A549 (cell line): ENCODE data around the gene ARMC7. TPM values are rescaled to one million over a fixed set of nuclear protein-coding genes. Genes with fewer than 3 reads are reported as not detected.
A peak's percentile ranks its signal among the peaks of the same experiment; 100 is the strongest.

Experiments used
- ATAC-seq, 2 experiments: fragments of 200-7000 bp in 1 of 2; fragments of >200 bp in 1 of 2; cut with Nextera tagmentation in 1 of 2; cut with Tn5 transposase in 1 of 2; 3 replicates each; pipeline versions ENCODE4 v1.8.0 to v1.9.1; 2018 to 2020; ENCODE audit warnings: mild to moderate bottlenecking in 1 of 2, moderate library complexity in 1 of 2
- CTCF ChIA-PET: fragments of 300-600 bp; sonication (Branson Sonifier 250); formaldehyde crosslinking; extraction: SDS; loops from one replicate; lab custom pipeline; 2021; ENCODE audit warnings: antibody characterized with exemption, inconsistent platforms; lab: Yijun Ruan, JAX
- POLR2A ChIA-PET: fragments of 350-600 bp; formaldehyde crosslinking; extraction: SDS; loops from one replicate; lab custom pipeline; 2021; ENCODE audit warnings: antibody characterized with exemption, inconsistent platforms; lab: Yijun Ruan, JAX
- DNase-seq, 2 experiments: peaks; one replicate each; pipeline versions ENCODE4 v3.0.0 to v3.0.0-alpha.2; 2011 to 2016; ENCODE audit warnings: low read depth in 1 of 2, low spot score in 1 of 2
- FAIRE-seq: peaks from 2 replicates; lab custom pipeline; 2011; peaks lifted over from hg19 to GRCh38; lab: Jason Lieb, UNC
- H3K27ac ChIP-seq, 2 experiments: fragments of >200 bp; sonication (Bioruptor Twin); formaldehyde crosslinking; 3 replicates each; pipeline ENCODE4 v1.5.1; 2016 to 2017
- H3K4me1 ChIP-seq: fragments of >200 bp; sonication (Bioruptor Twin); formaldehyde crosslinking; 3 replicates; pipeline ENCODE4 v1.6.1; 2016
- H3K4me2 ChIP-seq: fragments of >200 bp; sonication (Bioruptor Twin); formaldehyde crosslinking; 3 replicates; pipeline ENCODE4 v1.6.1; 2016
- H3K4me3 ChIP-seq: fragments of >200 bp; sonication (Bioruptor Twin); formaldehyde crosslinking; 3 replicates; pipeline ENCODE4 v1.5.1; 2016
- H3K9me3 ChIP-seq: fragments of >200 bp; sonication (Bioruptor Twin); formaldehyde crosslinking; 3 replicates; pipeline ENCODE4 v1.6.1; 2016
- ATOH8 ChIP-seq: fragments of 250-450 bp; sonication (Bioruptor Pico); IDR thresholded peaks from 2 replicates; pipeline ENCODE4 v1.5.0; 2020; ENCODE audit warnings: low read depth, mild to moderate bottlenecking, moderate library complexity
- CBX2 ChIP-seq: fragments of 200-600 bp; sonication (generic); IDR thresholded peaks from 2 replicates; pipeline ENCODE4 v1.6.1; 2016; ENCODE audit warnings: low read depth, mild to moderate bottlenecking, borderline replicate concordance
- CEBPB ChIP-seq, 2 experiments: fragments of >200 bp in 1 of 2; sonication (Bioruptor Twin) in 1 of 2; formaldehyde crosslinking in 1 of 2; IDR thresholded peaks; 2 replicates each; pipeline ENCODE4 v1.6.1; 2012 to 2016
- EHF ChIP-seq: fragments of 250-450 bp; sonication (Bioruptor Pico); IDR thresholded peaks from 2 replicates; pipeline ENCODE4 v1.5.0; 2020; ENCODE audit warnings: mild to moderate bottlenecking
- GATA3 ChIP-seq: IDR thresholded peaks from 2 replicates; pipeline ENCODE4 v1.6.1; 2012; ENCODE audit warnings: borderline replicate concordance
- HES2 ChIP-seq: fragments of >200 bp; sonication (Bioruptor Twin); formaldehyde crosslinking; IDR thresholded peaks from 2 replicates; pipeline ENCODE4 v1.6.1; 2016
- HOXB5 ChIP-seq: fragments of 250-450 bp; sonication (Bioruptor Pico); IDR thresholded peaks from 2 replicates; pipeline ENCODE4 v1.5.0; 2020; ENCODE audit warnings: mild to moderate bottlenecking, moderate library complexity
- KDM5A ChIP-seq: fragments of 200-600 bp; sonication (generic); IDR thresholded peaks from 2 replicates; pipeline ENCODE4 v1.6.1; 2016; ENCODE audit warnings: antibody characterized with exemption, mild to moderate bottlenecking
- MAFK ChIP-seq: fragments of 450-650 bp; IDR thresholded peaks from 2 replicates; pipeline ENCODE4 v1.6.1; 2014; ENCODE audit not compliant: partially characterized antibody
- MAX ChIP-seq: IDR thresholded peaks from 2 replicates; pipeline ENCODE4 v1.6.1; 2012
- MAZ ChIP-seq: fragments of 150-350 bp; IDR thresholded peaks from 2 replicates; pipeline ENCODE4 v1.6.1; 2014; ENCODE audit warnings: antibody characterized with exemption, low read depth, low read length, borderline replicate concordance
- NPAS2 ChIP-seq: fragments of 250-450 bp; sonication (Bioruptor Pico); IDR thresholded peaks from 2 replicates; pipeline ENCODE4 v1.8.0; 2022; ENCODE audit warnings: mild to moderate bottlenecking, moderate library complexity, borderline replicate concordance
- RAD21 ChIP-seq, 2 experiments: fragments of >200 bp in 1 of 2; sonication (Bioruptor Twin) in 1 of 2; formaldehyde crosslinking in 1 of 2; IDR thresholded peaks in 1 of 2; conservative IDR thresholded peaks in 1 of 2; 2 replicates in 1 of 2; 3 replicates in 1 of 2; pipeline ENCODE4 v1.6.1; 2012 to 2018; ENCODE audit warnings: inconsistent platforms in 1 of 2
- RARB ChIP-seq: fragments of 250-450 bp; sonication (Bioruptor Pico); IDR thresholded peaks from 2 replicates; pipeline ENCODE4 v1.8.0; 2021; ENCODE audit warnings: mild to moderate bottlenecking, moderate library complexity
- REST ChIP-seq: fragments of 200-600 bp; sonication (generic); IDR thresholded peaks from 2 replicates; pipeline ENCODE4 v1.6.1; 2016; ENCODE audit warnings: antibody characterized with exemption, mild to moderate bottlenecking, moderate library complexity
- RFX5 ChIP-seq: fragments of 450-650 bp; IDR thresholded peaks from 2 replicates; pipeline ENCODE4 v1.7.1; 2014; ENCODE audit warnings: antibody characterized with exemption, mild to moderate bottlenecking, moderate library complexity
- RNF2 ChIP-seq: fragments of 200-600 bp; sonication (generic); IDR thresholded peaks from 2 replicates; pipeline ENCODE4 v1.6.1; 2016; ENCODE audit warnings: low read depth, mild to moderate bottlenecking, antibody characterized with exemption, moderate library complexity, borderline replicate concordance
- SREBF2 ChIP-seq: fragments of 450-650 bp; IDR thresholded peaks from 2 replicates; pipeline ENCODE4 v1.6.1; 2014; ENCODE audit warnings: mild to moderate bottlenecking, moderate library complexity
- USF2 ChIP-seq: fragments of 450-650 bp; IDR thresholded peaks from 2 replicates; pipeline ENCODE4 v1.6.1; 2014; ENCODE audit warnings: antibody characterized with exemption
- ZFP36 ChIP-seq: fragments of 450-650 bp; IDR thresholded peaks from 2 replicates; pipeline ENCODE4 v1.6.1; 2014; ENCODE audit warnings: borderline replicate concordance; ENCODE audit not compliant: partially characterized antibody
- ZNF302 ChIP-seq: fragments of 250-450 bp; sonication (Bioruptor Pico); IDR thresholded peaks from 2 replicates; pipeline ENCODE4 v1.9.0; 2021; ENCODE audit warnings: inconsistent platforms, mild to moderate bottlenecking, moderate library complexity
- WGBS: methylation state at CpG from one replicate; pipeline ENCODE4 v1.1.6; 2017; ENCODE audit errors: missing lambda C conversion rate; 5-methylcytosine and 5-hydroxymethylcytosine counted together
- polyA plus RNA-seq, 4 experiments: library from polyadenylated mRNA; depleted of rRNA in 3 of 4; stranded (reverse); fragments of >200 nt; fragmentation: RNase III in 1 of 4; extraction: RNeasy Plus Mini Kit Qiagen cat#74134 plus additional on column Dnase treatment in 1 of 4; gene quantifications; 2 replicates in 3 of 4; 3 replicates in 1 of 4; pipeline ENCODE4 v1.2.3, GENCODE V29; 2011 to 2017

The ARMC7 gene
- polyA plus RNA-seq, 2 of the 4 experiments (the other 2 are of a cell fraction): 8.5 to 12.6 TPM

GRCh38 chr17:75090871-75091854 is 18.6 kb upstream of the ARMC7 start:
- POLR2A ChIA-PET: interaction anchor here (1.0 to 1.6 kb wide), 3 partner anchors 15 to 19 kb away, joined by 3 to 4 read pairs (median 3); partner anchors contain the start of gene ARMC7
- ATAC-seq (no peak), FAIRE-seq (no peak), DNase-seq (peak in 1 of 2 experiments; percentile 59)
- CTCF ChIA-PET: interaction anchor here (0.6 to 81.8 kb wide), 5 partner anchors 5 to 344 kb away, joined by 3 to 3429 read pairs (median 10); partner anchors contain the start of genes ARMC7, ATP5PD, KCTD2 and NT5C
- Histone ChIP-seq H3K4me1 (peaks cover 88% of the 10 kb centered on the region), H3K4me3 (peak overlapping the region; percentile 25), H3K27ac (peak overlapping the region; percentile 79 to 96), H3K9me3 (no peaks in the 10 kb centered on the region), H3K4me2 (peak overlapping the region; percentile 92)
- TF ChIP-seq MAX (peak; percentile 72), REST (no peak), EHF (CRISPR knock-in tag) (0 out of 2 replicates have a peak, but pooled peaks have one; percentile 49)
- 23% methylated on average over 17 of the region's 19 CpGs for WGBS

- H3K4me3 ChIP-seq: peak overlapping the region; percentile 25
- CTCF ChIA-PET: interaction anchor here (0.6 to 81.8 kb wide), 6 partner anchors 5 to 110 kb away, joined by 3 to 3429 read pairs (median 7); partner anchors contain the start of genes ARMC7, ATP5PD, KCTD2 and MRPL58
- peak; percentile 13 for FAIRE-seq
- no peak for ATAC-seq
- 74% methylated on average over 10 of the region's 10 CpGs for WGBS
- H3K27ac ChIP-seq: peak overlapping the region; percentile 79 to 96
- H3K4me1 ChIP-seq: peaks cover 88% of the 10 kb centered on the region
- no peaks in the 10 kb centered on the region for H3K9me3 ChIP-seq
- H3K4me2 ChIP-seq: peak overlapping the region; percentile 92
- no peak for TF ChIP-seq RFX5
- TF ChIP-seq GATA3: no peak
- TF ChIP-seq RNF2: no peak
- no peak for TF ChIP-seq CBX2
- no peak for TF ChIP-seq MAFK
- TF ChIP-seq RAD21 (conservative IDR thresholded peaks at IDR 0.05 in 1 of 2, IDR thresholded peaks at IDR 0.05 in 1 of 2): no peak
- TF ChIP-seq SREBF2: no peak
- no peak for TF ChIP-seq HOXB5 (CRISPR knock-in tag)
- no peak for TF ChIP-seq ZNF302 (CRISPR knock-in tag)
- TF ChIP-seq USF2: no peak
- TF ChIP-seq ATOH8 (CRISPR knock-in tag): no peak
- TF ChIP-seq ZFP36: no peak
- no peak for TF ChIP-seq HES2
- no peak for TF ChIP-seq RARB (CRISPR knock-in tag)
- no peak for TF ChIP-seq MAZ
- TF ChIP-seq KDM5A: no peak
- TF ChIP-seq CEBPB (IDR thresholded peaks at IDR 0.05): no peak
- no peak for TF ChIP-seq NPAS2 (CRISPR knock-in tag)
- DNase-seq: peak in 1 of 2 experiments; percentile 61
- POLR2A ChIA-PET: interaction anchor here (1.0 to 2.0 kb wide), 3 partner anchors 14 to 32 kb away, joined by 3 to 10 read pairs (median 4); partner anchors contain the start of gene ARMC7
Measured at GRCh38 chr17:75091855-75092327, 17.9 kb upstream of the ARMC7 start.
